ENCODE results near the gene LDLRAD4. TPM values are rescaled to one million over a fixed set of nuclear protein-coding genes. Genes with fewer than 3 reads are reported as not detected.

Gene LDLRAD4
- total and polyA plus RNA-seq, 8 donors, result 14.1 to 26.6 (median 18.8) TPM

DNA sequence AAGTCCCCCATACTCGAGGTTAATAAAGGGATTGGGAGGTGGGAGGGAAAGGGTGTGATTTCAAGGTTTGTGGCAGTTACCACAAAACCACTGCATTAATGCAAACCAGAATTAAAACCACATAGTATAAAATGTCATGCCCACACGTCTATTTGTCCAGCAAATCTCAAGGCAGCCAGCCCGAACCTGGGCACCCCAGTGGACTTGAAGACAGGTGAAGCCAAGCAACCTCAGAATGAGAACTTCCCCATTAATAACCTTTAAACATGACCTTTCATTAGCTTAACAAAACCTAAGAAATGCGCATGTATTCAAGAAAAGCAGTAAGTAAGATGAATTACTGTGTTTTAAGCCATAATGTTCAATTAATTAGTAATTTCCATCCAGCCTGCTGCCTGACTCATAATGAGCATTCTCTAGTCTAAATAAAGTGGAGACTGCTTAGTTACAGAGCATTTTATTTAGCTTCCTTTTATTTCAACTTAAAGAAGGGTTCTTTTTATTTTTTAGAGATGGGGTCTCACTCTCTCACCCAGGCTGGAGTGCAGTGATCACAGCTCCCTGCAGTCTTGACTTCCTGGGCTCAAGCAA lies 278.2 kb downstream of the LDLRAD4 start:
- Histone ChIP-seq H3K27me3 (no peaks in the 10 kb centered on the region), H3K27ac (no peak overlapping the region), H3K4me3 (no peak overlapping the region), H3K4me1 (peaks cover 11 to 12% of the 10 kb centered on the region in 2 donors), H3K9me3 (no peaks in the 10 kb centered on the region), H3K36me3 (no peaks in the 10 kb centered on the region)
- intact Hi-C loops (cut with DNase I), result no loop called here
- DNase-seq, result no peak
- TF ChIP-seq, protein P1, sequence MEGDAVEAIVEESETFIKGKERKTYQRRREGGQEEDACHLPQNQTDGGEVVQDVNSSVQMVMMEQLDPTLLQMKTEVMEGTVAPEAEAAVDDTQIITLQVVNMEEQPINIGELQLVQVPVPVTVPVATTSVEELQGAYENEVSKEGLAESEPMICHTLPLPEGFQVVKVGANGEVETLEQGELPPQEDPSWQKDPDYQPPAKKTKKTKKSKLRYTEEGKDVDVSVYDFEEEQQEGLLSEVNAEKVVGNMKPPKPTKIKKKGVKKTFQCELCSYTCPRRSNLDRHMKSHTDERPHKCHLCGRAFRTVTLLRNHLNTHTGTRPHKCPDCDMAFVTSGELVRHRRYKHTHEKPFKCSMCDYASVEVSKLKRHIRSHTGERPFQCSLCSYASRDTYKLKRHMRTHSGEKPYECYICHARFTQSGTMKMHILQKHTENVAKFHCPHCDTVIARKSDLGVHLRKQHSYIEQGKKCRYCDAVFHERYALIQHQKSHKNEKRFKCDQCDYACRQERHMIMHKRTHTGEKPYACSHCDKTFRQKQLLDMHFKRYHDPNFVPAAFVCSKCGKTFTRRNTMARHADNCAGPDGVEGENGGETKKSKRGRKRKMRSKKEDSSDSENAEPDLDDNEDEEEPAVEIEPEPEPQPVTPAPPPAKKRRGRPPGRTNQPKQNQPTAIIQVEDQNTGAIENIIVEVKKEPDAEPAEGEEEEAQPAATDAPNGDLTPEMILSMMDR (IDR thresholded peaks at IDR 0.05), result no peak
- no peak for ATAC-seq

DNA sequence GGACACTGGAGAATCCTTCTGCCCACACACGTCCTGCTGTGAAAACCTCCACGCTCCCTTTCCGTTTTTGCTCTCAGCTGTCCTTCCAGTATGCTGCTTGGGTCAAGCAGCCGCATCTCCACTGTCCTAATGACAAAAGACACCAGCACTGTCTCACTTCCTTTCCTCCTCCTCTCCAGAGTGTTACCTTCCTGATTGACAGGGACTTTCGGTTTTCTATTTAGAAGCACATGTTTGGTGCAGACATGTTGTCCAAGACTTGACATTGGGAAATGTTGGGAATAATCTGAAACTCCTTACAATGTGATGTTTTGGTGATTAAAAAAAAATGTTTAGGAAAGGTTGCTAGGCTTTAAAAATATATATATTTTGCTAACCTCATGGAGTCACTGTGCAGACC lies 281.2 kb downstream of the LDLRAD4 start:
- Histone ChIP-seq H3K27ac (peak overlapping the region in 1 of 2 donors; percentile 15), H3K27me3 (no peaks in the 10 kb centered on the region), H3K4me3 (no peak overlapping the region), H3K4me1 (peaks cover 12 to 16% of the 10 kb centered on the region in 2 donors), H3K9me3 (no peaks in the 10 kb centered on the region), H3K36me3 (no peaks in the 10 kb centered on the region)
- ATAC-seq, result no peak
- TF ChIP-seq, protein P1 (IDR thresholded peaks at IDR 0.05), result no peak
- DNase-seq, result peak in 1 of 4 donors; percentile 21
- intact Hi-C loops (cut with DNase I), result no loop called here

DNA sequence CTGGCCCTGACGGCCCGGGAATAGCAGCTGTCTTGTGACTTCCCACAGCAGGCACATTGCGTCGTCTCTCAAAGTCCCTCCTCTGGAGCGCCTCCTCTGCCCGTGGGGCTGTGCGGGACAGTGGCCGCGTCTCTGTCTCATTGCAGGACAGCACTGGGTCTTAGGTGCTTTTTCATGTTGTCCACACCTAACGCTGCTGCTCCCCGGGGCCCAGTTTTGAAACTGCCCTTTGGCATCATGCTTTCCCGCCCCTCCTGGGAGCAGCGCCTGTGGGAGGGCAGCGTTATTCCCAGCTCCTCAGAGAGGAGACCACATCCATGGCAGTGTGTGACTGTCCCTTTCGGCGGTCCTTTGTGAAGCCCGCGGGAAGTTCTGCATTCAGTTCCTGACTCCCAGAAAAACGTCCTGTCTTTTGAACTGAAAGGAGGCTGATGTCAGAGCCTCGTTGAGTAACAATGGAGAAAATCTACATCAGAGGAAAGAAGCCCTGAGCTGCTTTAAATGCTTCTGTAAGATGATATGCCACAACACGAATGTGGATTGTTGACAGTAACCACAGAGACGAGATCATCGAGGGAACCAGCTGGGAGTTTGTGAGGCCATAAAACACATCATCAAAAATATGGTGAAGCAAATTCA lies 281.8 kb downstream of the LDLRAD4 start:
- TF ChIP-seq, protein P1 (IDR thresholded peaks at IDR 0.05), result no peak
- DNase-seq, result peak in 2 of 4 donors; percentile 72 to 87
- Histone ChIP-seq H3K9me3 (no peaks in the 10 kb centered on the region), H3K4me3 (no peak overlapping the region), H3K27ac (peak overlapping the region; percentile 5 to 15), H3K27me3 (no peaks in the 10 kb centered on the region), H3K4me1 (peaks cover 12 to 16% of the 10 kb centered on the region in 2 donors), H3K36me3 (no peaks in the 10 kb centered on the region)
- intact Hi-C loops (cut with DNase I), result no loop called here
- peak; percentile 65 for ATAC-seq

DNA sequence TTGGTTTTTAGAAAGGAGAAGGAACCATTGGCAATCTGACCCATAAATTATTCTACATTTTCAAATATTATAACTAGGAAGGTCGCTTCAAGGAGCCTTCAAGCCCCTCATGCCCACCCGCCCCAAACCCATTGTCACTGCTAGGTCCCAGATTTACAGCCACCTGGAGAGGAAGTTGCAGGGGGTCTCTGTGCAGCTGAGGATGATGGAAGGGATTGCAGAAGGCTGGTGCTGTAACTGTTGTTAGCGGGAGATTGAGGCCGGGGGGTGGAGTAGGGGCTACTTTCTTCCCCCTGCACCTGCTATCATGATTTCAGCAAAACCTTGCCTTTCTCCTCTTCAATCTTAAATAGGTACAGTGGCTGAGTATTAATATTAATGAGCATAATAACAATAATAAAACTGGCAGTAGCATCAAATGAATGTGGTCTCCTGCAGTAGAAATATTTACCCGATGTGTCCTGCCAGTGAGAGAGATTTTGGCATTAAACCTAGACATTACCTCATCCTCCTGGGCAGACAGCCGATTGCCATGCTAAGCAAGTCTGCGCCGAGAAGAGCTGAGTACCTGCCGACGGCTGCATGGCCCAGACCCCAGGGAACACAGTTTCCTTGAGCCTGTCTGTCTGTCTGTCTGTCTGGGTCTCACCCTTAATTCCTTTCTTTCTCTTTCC lies 282.4 kb downstream of the LDLRAD4 start:
- intact Hi-C loops (cut with DNase I), result no loop called here
- TF ChIP-seq, protein P1 (IDR thresholded peaks at IDR 0.05), result no peak
- peak; percentile 90 for ATAC-seq
- H3K27ac ChIP-seq, result peak overlapping the region in 1 of 2 donors; percentile 33
- H3K9me3 ChIP-seq, result no peaks in the 10 kb centered on the region
- no peak overlapping the region for H3K4me3 ChIP-seq
- peak in 3 of 4 donors; percentile 44 to 78 (median 59) for DNase-seq
- peaks cover 12 to 16% of the 10 kb centered on the region in 2 donors for H3K4me1 ChIP-seq
- H3K36me3 ChIP-seq, result no peaks in the 10 kb centered on the region
- no peaks in the 10 kb centered on the region for H3K27me3 ChIP-seq

DNA sequence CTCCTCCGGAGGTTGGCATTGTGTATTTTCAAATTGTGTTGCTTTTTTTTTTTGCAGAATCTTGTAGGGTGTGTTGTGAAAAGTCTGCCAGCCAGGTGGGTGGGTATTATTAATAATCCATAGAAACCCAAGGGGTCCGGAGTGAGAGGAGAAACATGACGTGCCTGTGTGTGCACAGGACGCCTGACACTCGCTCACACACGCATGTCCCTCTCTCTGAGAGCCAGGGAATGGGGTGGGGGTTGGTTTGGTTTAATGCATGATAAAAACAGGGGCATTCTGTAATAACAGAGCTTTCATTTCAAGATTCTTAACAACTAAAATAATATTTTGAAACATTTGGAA lies 283.0 kb downstream of the LDLRAD4 start:
- no peak overlapping the region for H3K4me3 ChIP-seq
- H3K27ac ChIP-seq, result peak overlapping the region in 1 of 2 donors; percentile 33
- DNase-seq, result no peak
- H3K36me3 ChIP-seq, result no peaks in the 10 kb centered on the region
- TF ChIP-seq, protein P1 (IDR thresholded peaks at IDR 0.05), result no peak
- peak; percentile 12 for ATAC-seq
- no peaks in the 10 kb centered on the region for H3K27me3 ChIP-seq
- H3K9me3 ChIP-seq, result no peaks in the 10 kb centered on the region
- intact Hi-C loops (cut with DNase I), result no loop called here
- peaks cover 12 to 16% of the 10 kb centered on the region in 2 donors for H3K4me1 ChIP-seq
